Kidney epithelial cell (primary cell): ENCODE data around the gene VPS33B. TPM values are rescaled to one million over a fixed set of nuclear protein-coding genes. Genes with fewer than 3 reads are reported as not detected.
A peak's percentile ranks its signal among the peaks of the same experiment; 100 is the strongest.

ENCODE experiments used
- DNase-seq: peaks from one replicate; pipeline ENCODE4 v3.0.0-alpha.2; 2010; ENCODE audit warnings: low read depth
- H3K27me3 ChIP-seq: 2 replicates; pipeline ENCODE4 v1.6.0; 2011; ENCODE audit warnings: low read length; ENCODE audit not compliant: control insufficient read depth, insufficient read depth
- H3K36me3 ChIP-seq: 2 replicates; pipeline ENCODE4 v1.5.1; 2011; ENCODE audit warnings: low read length; ENCODE audit not compliant: control insufficient read depth, insufficient read depth
- H3K4me3 ChIP-seq: 2 replicates; pipeline ENCODE4 v1.5.1; 2011; ENCODE audit warnings: low read depth, mild to moderate bottlenecking, control low read depth, low read length
- CTCF ChIP-seq: IDR thresholded peaks from 2 replicates; pipeline ENCODE4 v1.5.1; 2011; ENCODE audit warnings: mild to moderate bottlenecking, moderate library complexity, low read length, control low read depth, inconsistent platforms; ENCODE audit not compliant: insufficient read depth, poor library complexity, severe bottlenecking
- total RNA-seq: library from RNA; depleted of rRNA; stranded (reverse); fragments of >200 nt; gene quantifications from 2 replicates; pipeline ENCODE4 v1.2.3, GENCODE V29; 2015

Gene VPS33B
- total RNA-seq, 1 donor from 2014 or later, result 15.5 TPM

GRCh38 chr15:91001209-91001608 is 21.2 kb downstream of the VPS33B start:
- Histone ChIP-seq H3K4me3 (no peak overlapping the region), H3K36me3 (no peaks in the 10 kb centered on the region), H3K27me3 (no peaks in the 10 kb centered on the region)
- no peak for DNase-seq
- TF ChIP-seq CTCF, result no peak

GRCh38 chr15:90998737-90999136 is 23.7 kb downstream of the VPS33B start:
- TF ChIP-seq CTCF, result no peak
- H3K4me3 ChIP-seq, result no peak overlapping the region
- no peak for DNase-seq
- H3K27me3 ChIP-seq, result no peaks in the 10 kb centered on the region
- no peaks in the 10 kb centered on the region for H3K36me3 ChIP-seq

GRCh38 chr15:90994417-90995311 is 27.7 kb downstream of the VPS33B start, which contains the start of gene PRC1:
PRC1 (minus strand) TSS chr15:90994535; CDS start chr15:90994417, 118 bp downstream.
- DNase-seq, result peak; percentile 83
- no peak for TF ChIP-seq CTCF
- H3K36me3 ChIP-seq, result no peaks in the 10 kb centered on the region
- peak within 1 kb of the TSS; percentile 100 for H3K4me3 ChIP-seq
- H3K27me3 ChIP-seq, result no peaks in the 10 kb centered on the region

GRCh38 chr15:90994059-90994416 is 28.4 kb downstream of the VPS33B start:
- Histone ChIP-seq H3K36me3 (no peaks in the 10 kb centered on the region), H3K27me3 (no peaks in the 10 kb centered on the region), H3K4me3 (peak overlapping the region; percentile 100)
- TF ChIP-seq CTCF, result no peak
- no peak for DNase-seq

GRCh38 chr15:90991587-90992285 is 30.7 kb downstream of the VPS33B start:
- no peak for TF ChIP-seq CTCF
- H3K36me3 ChIP-seq, result no peaks in the 10 kb centered on the region
- no peak overlapping the region for H3K4me3 ChIP-seq
- DNase-seq, result no peak
- H3K27me3 ChIP-seq, result no peaks in the 10 kb centered on the region
